Measurements from ENCODE around the gene LRRC8D. TPM values are rescaled to one million over a fixed set of nuclear protein-coding genes. Genes with fewer than 3 reads are reported as not detected.

The LRRC8D gene
- total and polyA plus RNA-seq, 2 donors from 2014 or later: 16.3 to 36.6 TPM

DNA sequence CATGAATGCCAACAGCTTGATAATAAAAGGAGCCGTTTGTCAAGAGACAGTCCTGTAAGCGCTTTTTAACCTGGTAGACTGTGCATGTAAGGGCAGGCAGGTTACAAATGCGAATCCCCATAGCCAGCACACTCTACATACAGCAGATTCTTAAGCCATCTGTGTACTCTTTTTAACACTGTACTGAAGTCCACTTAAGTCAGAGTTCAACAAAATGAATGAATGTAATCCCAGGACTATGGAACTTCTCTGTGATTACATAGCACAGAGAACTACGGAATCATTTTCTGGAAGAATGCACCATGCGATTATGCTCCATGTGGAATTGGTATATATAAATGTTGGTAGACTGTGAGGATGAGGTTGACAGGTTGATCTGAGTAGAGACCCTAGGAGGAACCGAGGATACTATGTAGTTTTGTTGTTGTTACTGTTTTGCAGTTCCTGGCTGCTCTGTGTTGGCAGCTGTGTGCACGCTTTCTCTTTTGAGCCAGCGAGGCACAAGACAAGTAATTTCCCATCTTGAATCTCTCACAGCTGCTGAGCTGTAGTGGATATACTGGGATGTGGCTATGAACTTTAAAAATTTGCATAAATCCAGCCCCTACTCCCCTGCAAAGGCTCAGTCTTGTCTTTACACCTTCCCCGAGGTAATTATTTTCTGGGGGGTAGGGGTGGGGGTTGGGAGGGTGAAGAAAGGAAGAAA lies 21.9 kb downstream of the LRRC8D start:
- TF ChIP-seq, protein P1, sequence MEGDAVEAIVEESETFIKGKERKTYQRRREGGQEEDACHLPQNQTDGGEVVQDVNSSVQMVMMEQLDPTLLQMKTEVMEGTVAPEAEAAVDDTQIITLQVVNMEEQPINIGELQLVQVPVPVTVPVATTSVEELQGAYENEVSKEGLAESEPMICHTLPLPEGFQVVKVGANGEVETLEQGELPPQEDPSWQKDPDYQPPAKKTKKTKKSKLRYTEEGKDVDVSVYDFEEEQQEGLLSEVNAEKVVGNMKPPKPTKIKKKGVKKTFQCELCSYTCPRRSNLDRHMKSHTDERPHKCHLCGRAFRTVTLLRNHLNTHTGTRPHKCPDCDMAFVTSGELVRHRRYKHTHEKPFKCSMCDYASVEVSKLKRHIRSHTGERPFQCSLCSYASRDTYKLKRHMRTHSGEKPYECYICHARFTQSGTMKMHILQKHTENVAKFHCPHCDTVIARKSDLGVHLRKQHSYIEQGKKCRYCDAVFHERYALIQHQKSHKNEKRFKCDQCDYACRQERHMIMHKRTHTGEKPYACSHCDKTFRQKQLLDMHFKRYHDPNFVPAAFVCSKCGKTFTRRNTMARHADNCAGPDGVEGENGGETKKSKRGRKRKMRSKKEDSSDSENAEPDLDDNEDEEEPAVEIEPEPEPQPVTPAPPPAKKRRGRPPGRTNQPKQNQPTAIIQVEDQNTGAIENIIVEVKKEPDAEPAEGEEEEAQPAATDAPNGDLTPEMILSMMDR (IDR thresholded peaks at IDR 0.05; ENCODE audit: borderline replicate concordance, extremely low read depth, insufficient read depth): no peak
- no peak for FAIRE-seq
- peak overlapping the region; percentile 1 to 57 (median 37) for H3K9ac ChIP-seq (ENCODE audit: low read length in 3 of 3)
- H3K27me3 ChIP-seq (ENCODE audit: control insufficient read depth, insufficient read depth, low read length): no peaks in the 10 kb centered on the region
- no peaks in the 10 kb centered on the region for H3K9me3 ChIP-seq (ENCODE audit: control insufficient read depth in 2 of 3, insufficient read depth in 1 of 3, low read length in 3 of 3)
- H3K4me1 ChIP-seq (ENCODE audit: control insufficient read depth in 2 of 3, insufficient read depth in 2 of 3, low read depth in 1 of 3, low read length in 3 of 3): peaks cover 6 to 25% (median 11%) of the 10 kb centered on the region in 3 donors
- peak overlapping the region; percentile 36 to 69 (median 59) for H3K4me3 ChIP-seq (ENCODE audit: low read length in 3 of 3)
- DNase-seq: no peak
- H3K36me3 ChIP-seq (ENCODE audit: control insufficient read depth in 2 of 3, insufficient read depth in 3 of 3, low read length in 3 of 3): no peaks in the 10 kb centered on the region
- peak overlapping the region; percentile 48 to 52 for H3K27ac ChIP-seq (ENCODE audit: low read depth in 2 of 2, low read length in 2 of 2)
- intact Hi-C loops (cut with DNase I): no loop called here

DNA sequence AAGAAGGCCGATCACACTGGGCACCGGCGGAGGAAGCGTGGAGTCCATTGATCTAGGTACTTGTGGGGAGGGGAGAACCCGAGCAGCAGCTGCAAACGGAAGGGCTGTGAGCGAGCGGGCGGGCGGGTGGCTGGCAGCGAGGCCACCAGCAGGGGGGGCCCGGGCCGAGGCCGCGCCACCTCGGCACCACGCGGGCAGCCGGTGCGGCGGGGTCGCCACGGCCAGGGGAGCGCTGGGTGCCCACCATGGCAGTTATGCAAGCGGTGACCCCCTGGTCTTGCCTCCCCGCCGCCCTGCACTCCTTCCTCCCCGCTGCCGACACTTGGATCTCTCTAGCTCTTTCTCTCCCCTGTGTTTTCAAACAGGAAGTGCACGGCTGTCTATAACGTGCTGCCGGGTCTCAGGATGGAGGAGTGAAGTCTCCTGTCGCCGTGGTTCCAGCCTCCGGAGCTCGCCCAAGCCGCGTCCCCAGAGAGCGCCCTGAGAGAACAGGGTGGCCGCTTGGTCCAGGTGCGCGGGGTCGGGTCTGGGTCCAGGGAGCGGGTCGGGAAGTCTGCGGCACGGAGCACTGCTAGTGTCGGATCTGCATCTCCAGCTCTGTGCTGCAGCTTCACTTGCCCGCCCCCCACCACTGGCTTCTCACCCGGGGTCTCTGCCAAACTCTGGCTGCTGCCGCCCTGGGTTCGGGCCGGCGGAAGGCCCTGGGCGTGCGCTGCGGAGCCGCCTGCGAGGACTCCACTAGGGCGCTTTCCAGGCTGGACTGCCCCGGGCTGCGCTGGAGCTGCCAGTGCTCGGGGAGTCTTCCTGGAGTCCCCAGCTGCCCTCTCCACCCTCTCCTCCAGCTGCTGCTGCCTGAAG lies 22.7 kb downstream of the LRRC8D start:
- intact Hi-C loops (cut with DNase I): no loop called here
- Histone ChIP-seq H3K4me1 (ENCODE audit: control insufficient read depth in 2 of 3, insufficient read depth in 2 of 3, low read depth in 1 of 3, low read length in 3 of 3) (peaks cover 6 to 25% (median 11%) of the 10 kb centered on the region in 3 donors), H3K9me3 (ENCODE audit: control insufficient read depth in 2 of 3, insufficient read depth in 1 of 3, low read length in 3 of 3) (no peaks in the 10 kb centered on the region), H3K27ac (ENCODE audit: low read depth in 2 of 2, low read length in 2 of 2) (peak overlapping the region; percentile 36 to 52), H3K9ac (ENCODE audit: low read length in 3 of 3) (peak overlapping the region; percentile 10 to 57 (median 37)), H3K36me3 (ENCODE audit: control insufficient read depth in 2 of 3, insufficient read depth in 3 of 3, low read length in 3 of 3) (no peaks in the 10 kb centered on the region), H3K27me3 (ENCODE audit: control insufficient read depth, insufficient read depth, low read length) (no peaks in the 10 kb centered on the region), H3K4me3 (ENCODE audit: low read length in 3 of 3) (peak overlapping the region; percentile 59 to 69 (median 64))
- no peak for FAIRE-seq
- DNase-seq: peak; percentile 72 to 89 (median 82)
- TF ChIP-seq, protein P1 (IDR thresholded peaks at IDR 0.05; ENCODE audit: borderline replicate concordance, extremely low read depth, insufficient read depth): peak; percentile 51

GRCh38 chr1:89844241-89844807 lies 23.5 kb downstream of the LRRC8D start:
- no peak for DNase-seq
- no peak overlapping the region for H3K9ac ChIP-seq (ENCODE audit: low read length in 3 of 3)
- FAIRE-seq: no peak

More at GRCh38 chr1:89844241-89844807, 23.5 kb downstream of the LRRC8D start:
- Histone ChIP-seq H3K36me3 (ENCODE audit: control insufficient read depth in 2 of 3, insufficient read depth in 3 of 3, low read length in 3 of 3) (peaks cover 0 to 2% (median 0%) of the 10 kb centered on the region in 3 donors), H3K4me3 (ENCODE audit: low read length in 3 of 3) (no peak overlapping the region), H3K9me3 (ENCODE audit: control insufficient read depth in 2 of 3, insufficient read depth in 1 of 3, low read length in 3 of 3) (no peaks in the 10 kb centered on the region), H3K4me1 (ENCODE audit: control insufficient read depth in 2 of 3, insufficient read depth in 2 of 3, low read depth in 1 of 3, low read length in 3 of 3) (peaks cover 6 to 22% (median 11%) of the 10 kb centered on the region in 3 donors), H3K27ac (ENCODE audit: low read depth in 2 of 2, low read length in 2 of 2) (no peak overlapping the region), H3K27me3 (ENCODE audit: control insufficient read depth, insufficient read depth, low read length) (no peaks in the 10 kb centered on the region)
- TF ChIP-seq, protein P1 (IDR thresholded peaks at IDR 0.05; ENCODE audit: borderline replicate concordance, extremely low read depth, insufficient read depth): no peak
- intact Hi-C loops (cut with DNase I): no loop called here

Data from kidney (tissue), 14 donors.